Stimulated activated CD8-positive, alpha-beta memory T cell treated with anti-CD3 and anti-CD28 coated beads, Interleukin-12 subunit alpha, Interleukin-12 subunit beta, amount 100 ng/mL, for 24 hours (primary cell): ENCODE results near the gene XXYLT1.

Source experiments
- DNase-seq: peaks from one replicate; pipeline ENCODE4 v3.0.0-alpha.2; 2020; ENCODE audit errors: extremely low read depth

The XXYLT1 gene

DNA sequence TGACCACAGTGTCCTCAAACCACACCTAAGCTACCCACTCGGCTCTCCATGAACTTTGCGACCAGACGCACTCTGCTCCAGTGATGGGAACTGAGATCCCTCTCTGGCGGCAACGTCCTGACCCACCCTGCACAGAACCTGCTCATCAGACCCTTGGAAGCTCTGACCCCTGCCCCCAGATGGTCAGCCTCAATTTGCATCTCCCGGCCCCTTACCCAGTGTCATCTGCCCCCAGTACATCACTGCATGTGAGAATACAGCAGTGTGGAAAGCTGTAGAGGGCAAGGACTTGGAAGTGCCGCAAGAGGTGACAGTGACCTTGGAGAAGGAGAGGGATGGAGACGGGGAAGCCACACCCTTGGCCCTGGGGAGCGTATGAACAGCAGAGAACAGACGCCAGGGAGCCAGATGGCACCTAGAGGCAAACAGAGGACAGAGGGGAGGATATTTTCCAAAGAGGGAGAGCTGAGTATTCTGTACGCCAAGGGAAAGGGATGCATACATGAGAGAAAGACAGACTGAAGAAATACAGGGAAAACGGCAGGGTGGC lies 192.0 kb downstream of the XXYLT1 start:
- DNase-seq, result no peak

GRCh38 chr3:195077611-195078540 lies 193.1 kb downstream of the XXYLT1 start:
- no peak for DNase-seq

DNA sequence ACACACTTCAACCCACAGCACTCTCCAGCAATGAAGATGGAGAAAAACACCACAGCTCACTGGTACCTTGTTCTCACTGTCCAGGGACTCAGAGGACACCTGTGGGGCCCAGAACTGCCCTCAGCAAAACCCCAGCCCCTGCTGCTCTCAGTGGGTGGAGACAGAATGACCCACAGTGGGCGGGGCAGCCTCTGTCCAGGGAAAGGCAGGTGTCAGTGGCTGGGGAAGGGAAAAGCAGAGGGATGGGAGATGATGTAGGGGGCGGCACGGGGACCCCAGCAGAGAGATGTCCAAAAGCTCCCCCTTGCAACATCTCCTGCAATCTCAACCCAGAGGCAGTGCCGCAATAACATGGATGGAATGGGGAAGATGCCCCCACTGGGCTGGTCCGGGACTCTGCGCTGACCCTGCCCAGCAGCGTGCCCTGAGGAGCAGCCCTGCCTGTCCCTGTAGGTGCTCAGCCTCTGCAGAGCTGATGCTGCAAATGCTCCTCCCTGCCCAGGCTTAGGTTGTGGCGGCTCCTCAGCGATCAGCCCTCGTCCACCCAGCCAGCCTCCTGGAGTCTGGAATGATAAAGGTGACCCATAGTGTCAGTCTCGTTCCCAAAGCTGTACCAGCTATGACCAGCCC lies 193.9 kb downstream of the XXYLT1 start:
- DNase-seq, result no peak

- DNase-seq, result no peak
These were observed 194.8 kb downstream of the XXYLT1 start for GRCh38 chr3:195075941-195076875.

DNA sequence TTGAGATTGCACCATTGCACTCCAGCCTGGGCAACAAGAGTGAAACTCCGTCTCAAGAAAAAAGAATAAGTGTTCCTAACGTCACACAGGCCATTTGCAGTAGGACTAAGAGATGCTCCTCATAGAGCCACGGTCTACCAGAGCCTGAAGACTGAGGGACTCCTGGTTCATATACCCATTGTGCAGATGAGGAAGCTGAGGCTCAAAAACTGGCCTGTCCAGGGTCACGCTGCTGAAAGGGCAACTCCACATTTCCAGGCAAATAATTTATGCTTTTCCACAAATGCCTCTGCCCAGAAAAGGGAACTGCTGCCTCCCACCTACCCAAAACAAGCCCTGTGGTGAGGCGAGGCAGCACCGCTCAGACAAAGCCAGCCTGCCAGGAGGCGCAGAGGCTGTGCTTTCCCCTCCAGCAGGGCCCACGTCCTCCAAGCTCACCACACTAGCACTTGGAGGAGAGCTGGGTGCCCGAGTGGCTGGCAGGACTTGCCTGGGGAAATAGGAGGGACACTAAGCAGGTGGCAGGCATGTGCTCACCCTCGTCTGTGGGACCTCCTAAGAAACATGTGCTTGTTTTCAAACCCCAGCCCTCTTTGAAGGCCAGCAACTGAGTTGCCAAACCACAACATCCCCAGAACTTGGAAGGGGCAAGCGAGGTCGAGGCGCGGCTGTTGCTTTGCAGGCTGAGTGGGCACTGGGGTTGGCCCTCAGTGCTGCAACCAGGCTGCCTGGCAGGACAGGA lies 195.6 kb downstream of the XXYLT1 start:
- DNase-seq, result no peak

DNA sequence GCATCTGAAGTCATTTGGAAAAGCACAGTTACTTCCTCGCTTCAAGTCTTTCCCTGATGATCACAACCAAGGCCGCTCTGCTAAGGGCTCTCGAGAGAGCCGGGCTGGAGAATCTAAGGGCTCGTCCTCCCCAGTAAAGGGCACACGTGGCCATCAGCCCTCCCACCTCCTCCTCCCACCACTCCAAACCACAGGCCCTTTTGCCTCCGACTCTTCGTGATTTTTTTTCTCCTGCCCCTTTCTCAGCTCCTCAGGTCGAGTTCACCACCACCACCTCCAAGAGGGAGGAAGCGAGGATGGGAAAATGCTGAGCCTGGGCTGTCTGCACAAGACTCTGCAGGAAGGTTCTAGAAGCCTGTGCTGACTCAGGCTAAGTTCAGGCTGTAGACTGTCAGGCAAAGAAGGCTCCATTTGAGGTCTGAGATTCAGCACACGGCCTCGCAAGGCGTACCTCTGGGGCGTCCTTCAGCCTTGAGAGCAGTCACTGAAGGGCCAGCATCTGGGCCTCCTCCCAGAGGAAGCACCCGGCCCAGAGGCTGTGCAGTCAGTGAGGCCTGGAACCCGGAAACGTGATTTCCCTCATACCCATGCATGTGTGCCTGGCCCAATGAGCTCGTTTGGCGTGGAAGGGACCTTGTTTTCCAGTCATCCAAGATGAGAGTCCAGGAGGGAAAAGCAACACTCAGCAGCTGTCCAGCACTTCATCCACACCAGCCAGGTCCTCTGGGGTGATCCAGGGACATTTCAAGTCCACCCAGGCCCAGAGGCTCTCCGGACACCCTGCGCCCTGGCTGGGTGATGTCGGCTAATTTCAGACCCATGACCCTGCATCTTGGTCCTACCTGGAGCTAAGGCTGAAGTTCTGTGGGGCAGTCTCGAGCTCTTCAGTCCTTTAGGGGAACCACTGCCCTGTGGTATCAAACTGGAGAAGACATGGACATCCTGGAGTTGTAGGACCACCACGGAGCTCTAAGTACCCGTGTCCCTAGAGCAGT lies 196.8 kb downstream of the XXYLT1 start:
- no peak for DNase-seq

- DNase-seq, result no peak
These were observed 197.9 kb downstream of the XXYLT1 start for GRCh38 chr3:195072916-195073564.

DNA sequence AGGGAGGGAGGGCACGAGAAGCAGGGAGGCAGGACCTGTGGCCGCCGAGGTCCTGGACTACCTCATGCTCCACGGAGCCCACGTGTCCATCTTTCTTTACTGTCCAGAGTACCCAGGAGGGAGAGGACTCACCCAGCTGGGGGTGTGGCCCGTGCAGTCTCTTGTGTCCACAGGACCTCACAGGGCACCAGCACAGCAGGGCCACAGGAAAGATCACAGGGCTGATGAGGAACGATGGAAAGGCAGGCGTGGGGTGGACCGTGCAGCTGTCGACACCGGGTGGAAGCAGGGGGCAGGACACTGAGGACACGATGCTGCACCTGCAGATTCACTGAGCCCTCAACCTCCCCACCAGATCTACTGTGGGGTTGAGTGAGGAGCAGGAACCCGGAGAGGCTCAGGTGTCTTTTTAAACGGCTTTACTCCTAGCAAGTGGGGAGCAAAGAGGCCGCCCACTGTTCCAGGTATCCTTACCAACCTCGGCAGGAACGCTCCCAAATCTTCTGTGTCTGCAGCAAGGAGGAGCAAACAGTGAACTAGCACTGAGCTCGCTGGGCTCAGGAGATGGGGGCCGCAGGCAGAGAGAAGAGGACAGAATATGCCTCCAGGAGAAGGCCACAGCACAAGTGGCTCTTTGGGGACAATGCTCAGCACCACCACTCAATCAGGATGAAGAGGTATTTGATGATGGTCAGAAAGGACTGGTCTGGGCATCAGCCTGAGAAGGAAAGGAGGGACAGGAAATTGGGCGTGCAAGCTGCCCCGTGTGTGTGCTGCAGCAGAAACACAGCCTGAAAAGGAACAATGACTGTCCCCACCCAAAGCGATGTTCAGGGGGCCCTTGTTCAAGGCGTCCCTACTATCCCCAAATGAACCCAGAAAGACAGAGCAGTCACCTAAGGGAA lies 198.8 kb downstream of the XXYLT1 start:
- DNase-seq, result no peak

GRCh38 chr3:195071011-195071728 lies 199.8 kb downstream of the XXYLT1 start:
- no peak for DNase-seq

DNA sequence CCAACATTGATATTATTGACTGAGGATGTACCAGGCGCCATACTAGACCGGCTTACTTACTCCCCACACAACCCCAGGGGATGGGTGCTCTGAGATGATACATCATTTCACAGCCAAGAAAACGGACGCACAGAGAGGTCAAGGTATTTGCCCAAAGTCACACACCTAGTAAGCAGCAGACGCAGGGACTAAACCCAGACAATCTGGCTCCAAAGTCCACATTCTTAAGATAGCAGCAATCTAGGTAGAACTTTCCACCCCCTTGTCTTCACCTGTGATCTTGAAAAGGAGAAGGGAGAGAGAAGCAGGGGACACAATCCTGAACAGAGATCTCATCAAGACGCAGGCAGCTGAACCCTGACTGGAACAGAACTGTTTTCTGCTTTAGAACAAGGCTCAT lies 200.6 kb downstream of the XXYLT1 start:
- DNase-seq, result no peak

- no peak for DNase-seq
These were observed 201.3 kb downstream of the XXYLT1 start for GRCh38 chr3:195069501-195070251.

GRCh38 chr3:195068084-195069080 lies 202.6 kb downstream of the XXYLT1 start:
- no peak for DNase-seq

GRCh38 chr3:195066441-195066841 lies 204.5 kb downstream of the XXYLT1 start:
- DNase-seq, result no peak

- DNase-seq, result no peak
These were observed 205.1 kb downstream of the XXYLT1 start for GRCh38 chr3:195065864-195066185.

- no peak for DNase-seq
These were observed 205.7 kb downstream of the XXYLT1 start for GRCh38 chr3:195065142-195065863.
